ENCODE data around the gene TMEM117. TPM values are rescaled to one million over a fixed set of nuclear protein-coding genes. Genes with fewer than 3 reads are reported as not detected.

Gene TMEM117
- total and polyA plus RNA-seq, 10 of the 15 experiments (the other 5 are each of a cell fraction or from before 2014, with no cell fraction given) = 3.1 to 8.2 (median 6.1) TPM

GRCh38 chr12:44021471-44021971 is 185.6 kb downstream of the TMEM117 start (continued):
- no peak for TF ChIP-seq E2F8 (IDR thresholded peaks at IDR 0.05; ENCODE audit: low read depth, partially characterized antibody)

- ChIA-PET SMC1A (ENCODE audit: uncharacterized antibody, unreplicated experiment) (no interaction called here), CTCF (interaction anchor here (1.0 kb wide), 1 partner anchor 66 kb away, joined by 4 read pairs; no protein-coding TSS in a partner anchor), RAD21 (ENCODE audit: unreplicated experiment) (no interaction called here), POLR2A (no interaction called here)
- Histone ChIP-seq H3K4me3 (no peak overlapping the region), H3K9me3 (replicated peaks; ENCODE audit: control insufficient read depth, insufficient read depth, low read length) (no peaks in the 10 kb centered on the region; the same call in 2 of the 3 replicates), H3K27me3 (replicated peaks in 1 of 2; ENCODE audit: control insufficient read depth in 2 of 2, insufficient read depth in 2 of 2, low read length in 1 of 2) (no peaks in the 10 kb centered on the region), H3K9ac (ENCODE audit: control insufficient read depth, insufficient read depth, low read length) (no peak overlapping the region), H4K20me1 (ENCODE audit: control insufficient read depth, insufficient read depth) (no peaks in the 10 kb centered on the region), H3K4me2 (ENCODE audit: control insufficient read depth, insufficient read depth) (no peak overlapping the region), H3K4me1 (ENCODE audit: control insufficient read depth, insufficient read depth, low read length) (peaks cover 6% of the 10 kb centered on the region), H3K27ac (ENCODE audit: control insufficient read depth, insufficient read depth) (no peak overlapping the region), H3K79me2 (ENCODE audit: control insufficient read depth, insufficient read depth, low read length) (no peaks in the 10 kb centered on the region), H3K36me3 (ENCODE audit: control insufficient read depth in 2 of 2, insufficient read depth in 2 of 2, low read length in 1 of 2) (no peaks in the 10 kb centered on the region), H2AFZ (ENCODE audit: control insufficient read depth, low read depth, low read length) (no peak overlapping the region)
- ATAC-seq (no peak), DNase-seq (ENCODE audit: low read depth, low spot score) (no peak), FAIRE-seq (no peak)
- TF ChIP-seq IRF4 (IDR thresholded peaks at IDR 0.05; ENCODE audit: low read depth, low read length) (no peak), JUND (IDR thresholded peaks at IDR 0.05; ENCODE audit: low read depth, low read length) (no peak), KAT2A (conservative IDR thresholded peaks at IDR 0.05; ENCODE audit: control insufficient read depth, low read depth, low read length) (no peak)
- WGBS (ENCODE audit: insufficient coverage, insufficient replicate concordance, low lambda C conversion rate, missing lambda C conversion rate) = 42% methylated on average over 3 of the region's 3 CpGs
- BruUV-seq (replicated peaks) = no TSS peak
- intact Hi-C loops (cut with micrococcal nuclease; ENCODE audit: unreplicated experiment) (no loop called here), in situ Hi-C loops (cut with MboI) (no loop called here)
Measured at GRCh38 chr12:44025499-44025898, 189.6 kb downstream of the TMEM117 start.
